HepG2 (cell line): ENCODE measurements around the gene CCDC116. TPM values are rescaled to one million over a fixed set of nuclear protein-coding genes. Genes with fewer than 3 reads are reported as not detected.

Source experiments
- AGO1 ChIP-seq: fragments of 200-400 bp; formaldehyde crosslinking; IDR thresholded peaks from 2 replicates; pipeline ENCODE4 v1.6.1; 2017; ENCODE audit warnings: mild to moderate bottlenecking, low read depth, low read length, moderate library complexity; ENCODE audit not compliant: poor library complexity, severe bottlenecking
- DR1 ChIP-seq: sonication (generic); formaldehyde crosslinking; IDR thresholded peaks from 2 replicates; pipeline ENCODE4 v1.8.0; 2021; ENCODE audit warnings: mild to moderate bottlenecking, missing genetic modification reagents, inconsistent platforms
- FOSL1 ChIP-seq: sonication (generic); formaldehyde crosslinking; IDR thresholded peaks from 2 replicates; pipeline ENCODE4 v1.9.0; 2021; ENCODE audit warnings: missing genetic modification reagents, borderline replicate concordance
- MZF1 ChIP-seq: sonication (generic); formaldehyde crosslinking; IDR thresholded peaks from 2 replicates; pipeline ENCODE4 v1.8.1; 2023; ENCODE audit warnings: mild to moderate bottlenecking, missing genetic modification reagents, borderline replicate concordance
- NFE2L1 ChIP-seq: sonication (generic); formaldehyde crosslinking; IDR thresholded peaks from 2 replicates; pipeline ENCODE4 v1.4.0; 2020; ENCODE audit warnings: missing genetic modification reagents, mild to moderate bottlenecking, borderline replicate concordance
- PLRG1 ChIP-seq: fragments of 450-650 bp; conservative IDR thresholded peaks from 2 replicates; pipeline ENCODE4 v1.6.1; 2016
- RXRB ChIP-seq: IDR thresholded peaks from 2 replicates; pipeline ENCODE4 v1.6.1; 2016; ENCODE audit warnings: borderline replicate concordance, missing genetic modification reagents, missing compliant biosample characterization
- SIX1 ChIP-seq: sonication (generic); formaldehyde crosslinking; IDR thresholded peaks from 2 replicates; pipeline ENCODE4 v1.4.0; 2020; ENCODE audit warnings: missing genetic modification reagents, borderline replicate concordance
- U2AF2 ChIP-seq: fragments of 200-400 bp; formaldehyde crosslinking; IDR thresholded peaks from 2 replicates; pipeline ENCODE4 v1.6.1; 2017; ENCODE audit warnings: low read depth, mild to moderate bottlenecking, low read length
- ZFP36 ChIP-seq: fragments of 150-350 bp; IDR thresholded peaks from 2 replicates; pipeline ENCODE4 v1.6.1; 2018; ENCODE audit warnings: borderline replicate concordance, low read length, low read depth; ENCODE audit not compliant: partially characterized antibody
- ZFP91 ChIP-seq: sonication (generic); formaldehyde crosslinking; IDR thresholded peaks from 2 replicates; pipeline ENCODE4 v1.9.0; 2022; ENCODE audit warnings: missing genetic modification reagents, mild to moderate bottlenecking, borderline replicate concordance
- ZGPAT ChIP-seq: IDR thresholded peaks from 2 replicates; pipeline ENCODE4 v1.6.1; 2016; ENCODE audit warnings: mild to moderate bottlenecking
- ZMAT3 ChIP-seq: sonication (generic); formaldehyde crosslinking; conservative IDR thresholded peaks from 2 replicates; pipeline ENCODE4 v1.7.0; 2021; ENCODE audit warnings: missing genetic modification reagents
- ZNF275 ChIP-seq: sonication (generic); formaldehyde crosslinking; IDR thresholded peaks from 2 replicates; pipeline ENCODE4 v1.8.0; 2022; ENCODE audit warnings: missing genetic modification reagents, mild to moderate bottlenecking, inconsistent platforms, borderline replicate concordance
- ZNF790 ChIP-seq: sonication (generic); formaldehyde crosslinking; IDR thresholded peaks from 2 replicates; pipeline ENCODE4 v1.8.0; 2022; ENCODE audit warnings: missing genetic modification reagents, mild to moderate bottlenecking, borderline replicate concordance
- polyA plus RNA-seq, 8 experiments: library from polyadenylated mRNA; depleted of rRNA in 3 of 8; stranded (reverse) in 7 of 8; unstranded in 1 of 8; fragments of >200 nt; fragmentation: Illumina TruSeq in 4 of 8; extraction: Trizol in 4 of 8; gene quantifications; 2 replicates each; pipeline versions ENCODE4 v1.2.1 to v1.2.3, GENCODE V29; 2011 to 2016; ENCODE audit warnings: low read depth in 4 of 8, missing spikeins in 1 of 8, mixed read lengths in 1 of 8; ENCODE audit not compliant: insufficient read depth in 1 of 8
- total RNA-seq, 5 experiments: library from RNA; depleted of rRNA; stranded (reverse); fragments of >200 nt; fragmentation: Illumina TruSeq; extraction: Trizol; gene quantifications; 2 replicates each; pipeline ENCODE4 v1.2.3, GENCODE V29; 2016; ENCODE audit warnings: low read depth in 1 of 5
- TF ChIP-seq, protein P1 (sequence below): sonication (generic); formaldehyde crosslinking; IDR thresholded peaks from 2 replicates; pipeline ENCODE4 v1.4.0; 2020; ENCODE audit warnings: missing genetic modification reagents, borderline replicate concordance
- TF ChIP-seq, protein P2 (sequence below): sonication (generic); formaldehyde crosslinking; IDR thresholded peaks from 2 replicates; pipeline ENCODE4 v1.8.0; 2022; ENCODE audit warnings: missing genetic modification reagents, mild to moderate bottlenecking, moderate library complexity, borderline replicate concordance

The CCDC116 gene
- total and polyA plus RNA-seq, 2 of the 13 experiments (the other 11 are each of a cell fraction or from before 2014, with no cell fraction given) = 0.15 to 0.33 TPM

DNA sequence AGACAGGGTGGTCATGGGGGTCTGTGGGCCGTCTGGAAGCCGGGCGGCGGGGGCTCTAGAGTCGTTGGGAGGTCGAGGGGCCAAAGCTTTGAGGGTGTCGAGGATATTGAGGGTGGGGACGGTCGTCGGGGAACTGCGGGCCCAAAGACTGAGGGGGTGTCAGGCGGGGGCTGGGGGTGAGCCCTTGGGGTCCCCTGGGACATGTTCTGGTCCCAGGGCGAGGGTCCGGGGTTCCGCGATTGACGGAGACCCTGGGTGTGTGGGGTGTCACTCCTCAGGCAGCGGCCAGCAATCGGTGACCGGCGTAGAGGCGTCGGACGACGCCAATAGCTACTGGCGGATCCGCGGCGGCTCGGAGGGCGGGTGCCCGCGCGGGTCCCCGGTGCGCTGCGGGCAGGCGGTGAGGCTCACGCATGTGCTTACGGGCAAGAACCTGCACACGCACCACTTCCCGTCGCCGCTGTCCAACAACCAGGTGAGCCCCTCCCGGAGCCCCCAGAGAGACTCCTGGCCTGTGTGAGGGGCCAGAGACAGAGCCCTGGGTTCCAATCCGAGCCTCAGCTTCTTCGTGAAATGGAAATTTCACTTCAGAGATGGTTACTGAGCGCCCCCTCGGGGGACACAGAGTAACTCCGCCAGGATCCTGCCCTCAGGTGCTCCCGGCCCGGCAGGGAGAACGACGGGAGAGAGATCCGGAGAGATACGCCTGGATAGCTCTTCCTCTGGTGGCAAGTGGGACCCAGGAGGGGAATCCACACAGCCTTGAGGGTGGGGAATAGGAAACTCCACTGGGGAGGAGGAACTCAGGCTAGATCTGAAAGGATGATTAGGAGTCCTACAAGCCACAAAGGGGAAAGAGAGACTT is 10.3 kb downstream of the CCDC116 start (continued):
- TF ChIP-seq, protein P1, sequence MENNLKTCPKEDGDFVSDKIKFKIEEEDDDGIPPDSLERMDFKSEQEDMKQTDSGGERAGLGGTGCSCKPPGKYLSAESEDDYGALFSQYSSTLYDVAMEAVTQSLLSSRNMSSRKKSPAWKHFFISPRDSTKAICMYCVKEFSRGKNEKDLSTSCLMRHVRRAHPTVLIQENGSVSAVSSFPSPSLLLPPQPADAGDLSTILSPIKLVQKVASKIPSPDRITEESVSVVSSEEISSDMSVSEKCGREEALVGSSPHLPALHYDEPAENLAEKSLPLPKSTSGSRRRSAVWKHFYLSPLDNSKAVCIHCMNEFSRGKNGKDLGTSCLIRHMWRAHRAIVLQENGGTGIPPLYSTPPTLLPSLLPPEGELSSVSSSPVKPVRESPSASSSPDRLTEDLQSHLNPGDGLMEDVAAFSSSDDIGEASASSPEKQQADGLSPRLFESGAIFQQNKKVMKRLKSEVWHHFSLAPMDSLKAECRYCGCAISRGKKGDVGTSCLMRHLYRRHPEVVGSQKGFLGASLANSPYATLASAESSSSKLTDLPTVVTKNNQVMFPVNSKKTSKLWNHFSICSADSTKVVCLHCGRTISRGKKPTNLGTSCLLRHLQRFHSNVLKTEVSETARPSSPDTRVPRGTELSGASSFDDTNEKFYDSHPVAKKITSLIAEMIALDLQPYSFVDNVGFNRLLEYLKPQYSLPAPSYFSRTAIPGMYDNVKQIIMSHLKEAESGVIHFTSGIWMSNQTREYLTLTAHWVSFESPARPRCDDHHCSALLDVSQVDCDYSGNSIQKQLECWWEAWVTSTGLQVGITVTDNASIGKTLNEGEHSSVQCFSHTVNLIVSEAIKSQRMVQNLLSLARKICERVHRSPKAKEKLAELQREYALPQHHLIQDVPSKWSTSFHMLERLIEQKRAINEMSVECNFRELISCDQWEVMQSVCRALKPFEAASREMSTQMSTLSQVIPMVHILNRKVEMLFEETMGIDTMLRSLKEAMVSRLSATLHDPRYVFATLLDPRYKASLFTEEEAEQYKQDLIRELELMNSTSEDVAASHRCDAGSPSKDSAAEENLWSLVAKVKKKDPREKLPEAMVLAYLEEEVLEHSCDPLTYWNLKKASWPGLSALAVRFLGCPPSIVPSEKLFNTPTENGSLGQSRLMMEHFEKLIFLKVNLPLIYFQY (CRISPR knock-in tag) = peak; percentile 68; the same call in 1 of the 2 replicates
- no peak for TF ChIP-seq ZNF790
- TF ChIP-seq U2AF2 = no peak
- TF ChIP-seq ZFP91 = no peak
- no peak for TF ChIP-seq MZF1 (CRISPR knock-in tag)
- 0 out of 2 replicates have a peak, but pooled peaks have one; percentile 36 for TF ChIP-seq ZGPAT
- TF ChIP-seq AGO1 = no peak
- no peak for TF ChIP-seq DR1 (CRISPR knock-in tag)
- TF ChIP-seq RXRB (CRISPR knock-in tag) = peak; percentile 51; the same call in 1 of the 2 replicates
- no peak for TF ChIP-seq NFE2L1 (CRISPR knock-in tag)
- no peak for TF ChIP-seq FOSL1 (CRISPR knock-in tag)
- no peak for TF ChIP-seq ZMAT3 (CRISPR knock-in tag)
- TF ChIP-seq PLRG1 = no peak
- TF ChIP-seq ZFP36 = no peak
- no peak for TF ChIP-seq SIX1
- TF ChIP-seq, protein P2, sequence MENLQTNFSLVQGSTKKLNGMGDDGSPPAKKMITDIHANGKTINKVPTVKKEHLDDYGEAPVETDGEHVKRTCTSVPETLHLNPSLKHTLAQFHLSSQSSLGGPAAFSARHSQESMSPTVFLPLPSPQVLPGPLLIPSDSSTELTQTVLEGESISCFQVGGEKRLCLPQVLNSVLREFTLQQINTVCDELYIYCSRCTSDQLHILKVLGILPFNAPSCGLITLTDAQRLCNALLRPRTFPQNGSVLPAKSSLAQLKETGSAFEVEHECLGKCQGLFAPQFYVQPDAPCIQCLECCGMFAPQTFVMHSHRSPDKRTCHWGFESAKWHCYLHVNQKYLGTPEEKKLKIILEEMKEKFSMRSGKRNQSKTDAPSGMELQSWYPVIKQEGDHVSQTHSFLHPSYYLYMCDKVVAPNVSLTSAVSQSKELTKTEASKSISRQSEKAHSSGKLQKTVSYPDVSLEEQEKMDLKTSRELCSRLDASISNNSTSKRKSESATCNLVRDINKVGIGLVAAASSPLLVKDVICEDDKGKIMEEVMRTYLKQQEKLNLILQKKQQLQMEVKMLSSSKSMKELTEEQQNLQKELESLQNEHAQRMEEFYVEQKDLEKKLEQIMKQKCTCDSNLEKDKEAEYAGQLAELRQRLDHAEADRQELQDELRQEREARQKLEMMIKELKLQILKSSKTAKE (CRISPR knock-in tag) = no peak
- TF ChIP-seq ZNF275 (CRISPR knock-in tag) = no peak
